ENCODE results near the gene ADGRA3. TPM values are rescaled to one million over a fixed set of nuclear protein-coding genes. Genes with fewer than 3 reads are reported as not detected.
"Not testable (repeated sequence)": the region's sequence is repeated elsewhere in the genome, so short reads cannot be mapped to it uniquely, and the experiment has no call there.

ADGRA3 gene
- polyA plus RNA-seq, 4 donors = 10.8 to 52.3 (median 11.9) TPM

DNA sequence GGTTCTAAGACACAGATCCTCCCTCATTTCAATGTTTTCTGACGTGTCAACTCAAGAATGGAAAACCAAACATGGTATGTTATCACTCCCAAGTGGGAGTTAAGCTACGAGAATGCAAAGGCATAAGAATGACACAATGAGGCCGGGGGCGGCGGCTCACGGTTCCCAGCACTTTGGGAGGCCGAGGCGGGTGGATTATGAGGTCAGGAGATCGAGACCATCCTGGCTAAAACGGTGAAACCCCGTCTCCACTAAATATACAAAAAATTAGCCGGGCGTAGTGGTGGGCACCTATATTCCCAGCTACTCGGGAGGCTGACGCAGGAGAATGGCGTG, 40.6 kb downstream of the ADGRA3 start:
- H3K9me3 ChIP-seq (ENCODE audit: control insufficient read depth in 2 of 2, insufficient read depth in 1 of 2, low read depth in 1 of 2, low read length in 1 of 2); H3K27me3 ChIP-seq (ENCODE audit: control insufficient read depth in 3 of 3, insufficient read depth in 3 of 3, low read length in 3 of 3); DNase-seq; H3K4me3 ChIP-seq (ENCODE audit: low read depth in 1 of 3, low read length in 3 of 3); FAIRE-seq; H3K27ac ChIP-seq (ENCODE audit: low read depth in 1 of 3, low read length in 2 of 3); H3K4me1 ChIP-seq (ENCODE audit: control insufficient read depth in 3 of 3, insufficient read depth in 2 of 3, low read depth in 1 of 3, low read length in 2 of 3): not testable (repeated sequence)
- peaks cover 0 to 10% (median 0%) of the 10 kb centered on the region in 3 donors for H3K36me3 ChIP-seq (ENCODE audit: control insufficient read depth in 3 of 3, insufficient read depth in 2 of 3, low read depth in 1 of 3, low read length in 3 of 3)
- WGBS, 3 donors = 92 to 96% (median 94%) methylated on average over 16 of the region's 16 CpGs

GRCh38 chr4:22474636-22475310, 41.1 kb downstream of the ADGRA3 start:
- Histone ChIP-seq H3K9me3 (ENCODE audit: control insufficient read depth in 2 of 2, insufficient read depth in 1 of 2, low read depth in 1 of 2, low read length in 1 of 2) (peaks cover 0 to 3% of the 10 kb centered on the region in 2 donors), H3K27ac (ENCODE audit: low read depth in 1 of 3, low read length in 2 of 3) (no peak overlapping the region), H3K36me3 (ENCODE audit: control insufficient read depth in 3 of 3, insufficient read depth in 2 of 3, low read depth in 1 of 3, low read length in 3 of 3) (peaks cover 0 to 10% (median 0%) of the 10 kb centered on the region in 3 donors), H3K27me3 (ENCODE audit: control insufficient read depth in 3 of 3, insufficient read depth in 3 of 3, low read length in 3 of 3) (no peaks in the 10 kb centered on the region), H3K4me1 (ENCODE audit: control insufficient read depth in 3 of 3, insufficient read depth in 2 of 3, low read depth in 1 of 3, low read length in 2 of 3) (peaks cover 0 to 2% (median 0%) of the 10 kb centered on the region in 3 donors), H3K4me3 (ENCODE audit: low read depth in 1 of 3, low read length in 3 of 3) (no peak overlapping the region)
- DNase-seq (no peak), FAIRE-seq (no peak)
- 71 to 75% (median 75%) methylated on average over 5 of the region's 5 CpGs for WGBS, 3 donors

DNA sequence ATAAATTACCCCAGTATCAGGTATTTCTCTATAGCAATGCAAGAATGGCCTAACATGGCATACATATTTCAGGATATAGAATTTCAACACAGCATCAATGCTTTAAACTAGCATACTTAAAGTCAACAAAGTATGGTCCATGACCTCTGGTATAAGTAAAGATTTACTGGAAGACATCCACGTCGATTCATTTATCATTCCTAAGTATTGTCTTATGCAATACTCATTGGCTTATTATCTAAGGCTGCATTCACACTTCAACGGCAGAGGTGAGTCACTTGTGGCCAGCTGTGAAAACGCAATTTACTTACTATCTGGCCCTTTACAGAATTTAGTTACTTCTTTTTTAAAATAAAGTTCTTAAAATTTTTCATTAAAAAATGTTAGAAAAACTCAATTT, 42.6 kb downstream of the ADGRA3 start:
- Histone ChIP-seq H3K27ac (ENCODE audit: low read depth in 1 of 3, low read length in 2 of 3) (peak overlapping the region in 1 of 3 donors; percentile 24), H3K4me3 (ENCODE audit: low read depth in 1 of 3, low read length in 3 of 3) (no peak overlapping the region), H3K27me3 (ENCODE audit: control insufficient read depth in 3 of 3, insufficient read depth in 3 of 3, low read length in 3 of 3) (no peaks in the 10 kb centered on the region), H3K36me3 (ENCODE audit: control insufficient read depth in 3 of 3, insufficient read depth in 2 of 3, low read depth in 1 of 3, low read length in 3 of 3) (peaks cover 0 to 10% (median 0%) of the 10 kb centered on the region in 3 donors), H3K9me3 (ENCODE audit: control insufficient read depth in 2 of 2, insufficient read depth in 1 of 2, low read depth in 1 of 2, low read length in 1 of 2) (peaks cover 0 to 3% of the 10 kb centered on the region in 2 donors), H3K4me1 (ENCODE audit: control insufficient read depth in 3 of 3, insufficient read depth in 2 of 3, low read depth in 1 of 3, low read length in 2 of 3) (peaks cover 0 to 2% (median 0%) of the 10 kb centered on the region in 3 donors)
- 48 to 68% (median 49%) methylated on average over 4 of the region's 4 CpGs for WGBS, 3 donors
- peak; percentile 16 to 57 for DNase-seq
- FAIRE-seq = no peak

DNA sequence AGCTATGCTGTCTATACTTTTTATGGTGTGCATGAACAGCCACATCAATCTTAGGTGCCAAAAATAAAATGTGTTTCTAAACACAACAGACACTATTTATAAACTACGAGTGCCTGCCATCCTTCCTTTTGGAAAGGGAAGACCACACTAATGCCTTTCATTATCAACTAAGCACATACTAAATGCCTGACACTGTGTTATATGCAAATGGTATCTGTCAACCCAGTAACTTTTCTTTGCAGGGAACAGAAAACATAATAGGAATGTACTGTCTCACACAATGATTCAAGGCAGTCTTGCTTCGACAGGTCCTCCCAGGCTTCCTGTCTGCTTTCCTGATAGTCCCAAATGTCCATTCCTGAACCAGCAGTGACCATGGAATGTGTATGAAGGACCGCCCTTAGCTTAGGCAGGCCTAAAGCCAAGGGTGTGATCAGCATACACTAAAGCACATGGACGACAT, 43.8 kb downstream of the ADGRA3 start:
- Histone ChIP-seq H3K36me3 (ENCODE audit: control insufficient read depth in 3 of 3, insufficient read depth in 2 of 3, low read depth in 1 of 3, low read length in 3 of 3) (peaks cover 0 to 10% (median 0%) of the 10 kb centered on the region in 3 donors), H3K4me3 (ENCODE audit: low read depth in 1 of 3, low read length in 3 of 3) (no peak overlapping the region), H3K4me1 (ENCODE audit: control insufficient read depth in 3 of 3, insufficient read depth in 2 of 3, low read depth in 1 of 3, low read length in 2 of 3) (peaks cover 0 to 2% (median 0%) of the 10 kb centered on the region in 3 donors), H3K27me3 (ENCODE audit: control insufficient read depth in 3 of 3, insufficient read depth in 3 of 3, low read length in 3 of 3) (no peaks in the 10 kb centered on the region), H3K9me3 (ENCODE audit: control insufficient read depth in 2 of 2, insufficient read depth in 1 of 2, low read depth in 1 of 2, low read length in 1 of 2) (peaks cover 0 to 3% of the 10 kb centered on the region in 2 donors), H3K27ac (ENCODE audit: low read depth in 1 of 3, low read length in 2 of 3) (no peak overlapping the region)
- DNase-seq (no peak), FAIRE-seq (no peak)
- WGBS, 3 donors = 78 to 90% (median 86%) methylated on average over 4 of the region's 4 CpGs

DNA sequence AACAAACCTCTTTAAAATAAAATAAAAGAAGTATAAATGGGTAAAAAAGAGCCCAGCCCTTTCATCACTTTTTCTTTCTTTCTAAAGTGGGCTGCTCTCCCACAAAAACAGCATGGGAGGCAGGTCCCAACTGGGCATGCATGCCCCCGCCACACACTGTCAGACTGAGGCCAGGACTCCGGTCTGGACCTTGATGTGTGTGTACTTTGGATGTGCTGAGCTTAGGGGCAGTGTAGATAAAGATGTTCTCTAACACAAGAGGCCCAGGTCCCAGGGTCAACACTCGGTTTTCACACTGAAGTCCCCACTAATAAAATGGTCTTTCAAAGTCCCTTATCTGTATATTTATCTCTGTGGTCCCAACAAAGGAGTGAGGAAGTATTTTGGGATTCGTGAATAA, 44.4 kb downstream of the ADGRA3 start:
- peaks cover 0 to 2% (median 0%) of the 10 kb centered on the region in 3 donors for H3K4me1 ChIP-seq (ENCODE audit: control insufficient read depth in 3 of 3, insufficient read depth in 2 of 3, low read depth in 1 of 3, low read length in 2 of 3)
- no peak overlapping the region for H3K4me3 ChIP-seq (ENCODE audit: low read depth in 1 of 3, low read length in 3 of 3)
- no peak overlapping the region for H3K27ac ChIP-seq (ENCODE audit: low read depth in 1 of 3, low read length in 2 of 3)
- peaks cover 0 to 3% of the 10 kb centered on the region in 2 donors for H3K9me3 ChIP-seq (ENCODE audit: control insufficient read depth in 2 of 2, insufficient read depth in 1 of 2, low read depth in 1 of 2, low read length in 1 of 2)
- H3K36me3 ChIP-seq (ENCODE audit: control insufficient read depth in 3 of 3, insufficient read depth in 2 of 3, low read depth in 1 of 3, low read length in 3 of 3) = peaks cover 0 to 13% (median 0%) of the 10 kb centered on the region in 3 donors
- no peaks in the 10 kb centered on the region for H3K27me3 ChIP-seq (ENCODE audit: control insufficient read depth in 3 of 3, insufficient read depth in 3 of 3, low read length in 3 of 3)
- WGBS, 3 donors = 77 to 84% (median 82%) methylated on average over 4 of the region's 4 CpGs
- FAIRE-seq (no peak), DNase-seq (no peak)

GRCh38 chr4:22466581-22466980, 49.3 kb downstream of the ADGRA3 start:
- no peaks in the 10 kb centered on the region for H3K4me1 ChIP-seq (ENCODE audit: control insufficient read depth in 3 of 3, insufficient read depth in 2 of 3, low read depth in 1 of 3, low read length in 2 of 3)
- FAIRE-seq = no peak
- no peaks in the 10 kb centered on the region for H3K27me3 ChIP-seq (ENCODE audit: control insufficient read depth in 3 of 3, insufficient read depth in 3 of 3, low read length in 3 of 3)
- WGBS, 3 donors = 89 to 93% (median 91%) methylated on average over 10 of the region's 10 CpGs
- H3K9me3 ChIP-seq (ENCODE audit: control insufficient read depth in 2 of 2, insufficient read depth in 1 of 2, low read depth in 1 of 2, low read length in 1 of 2) = no peaks in the 10 kb centered on the region
- no peak overlapping the region for H3K4me3 ChIP-seq (ENCODE audit: low read depth in 1 of 3, low read length in 3 of 3)
- no peak overlapping the region for H3K27ac ChIP-seq (ENCODE audit: low read depth in 1 of 3, low read length in 2 of 3)
- peaks cover 0 to 27% (median 0%) of the 10 kb centered on the region in 3 donors for H3K36me3 ChIP-seq (ENCODE audit: control insufficient read depth in 3 of 3, insufficient read depth in 2 of 3, low read depth in 1 of 3, low read length in 3 of 3)
- DNase-seq = no peak

DNA sequence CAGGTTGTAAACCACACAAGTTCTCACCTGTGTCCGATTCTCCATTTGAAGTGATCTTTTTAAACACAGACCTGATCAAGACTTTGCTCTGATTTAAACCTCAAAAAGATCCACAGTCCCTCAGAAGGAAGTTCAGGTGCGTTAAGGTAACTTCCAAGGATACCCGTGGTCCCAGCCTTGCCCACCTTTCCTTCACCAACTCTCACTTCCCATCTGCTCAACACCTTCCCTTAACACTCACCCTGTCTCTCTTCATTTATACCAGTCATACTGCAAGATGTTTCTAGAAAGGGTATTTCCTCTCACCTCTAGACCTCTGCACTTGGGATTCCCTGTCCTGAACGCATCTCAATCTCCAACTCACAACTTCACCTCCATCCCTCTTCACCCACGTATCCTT, 49.9 kb downstream of the ADGRA3 start:
- H3K4me1 ChIP-seq (ENCODE audit: control insufficient read depth in 3 of 3, insufficient read depth in 2 of 3, low read depth in 1 of 3, low read length in 2 of 3) = no peaks in the 10 kb centered on the region
- no peaks in the 10 kb centered on the region for H3K9me3 ChIP-seq (ENCODE audit: control insufficient read depth in 2 of 2, insufficient read depth in 1 of 2, low read depth in 1 of 2, low read length in 1 of 2)
- no peaks in the 10 kb centered on the region for H3K27me3 ChIP-seq (ENCODE audit: control insufficient read depth in 3 of 3, insufficient read depth in 3 of 3, low read length in 3 of 3)
- DNase-seq (no peak), FAIRE-seq (no peak)
- H3K27ac ChIP-seq (ENCODE audit: low read depth in 1 of 3, low read length in 2 of 3) = no peak overlapping the region
- 90 to 96% (median 92%) methylated on average over 5 of the region's 5 CpGs for WGBS, 3 donors
- peaks cover 0 to 26% (median 0%) of the 10 kb centered on the region in 3 donors for H3K36me3 ChIP-seq (ENCODE audit: control insufficient read depth in 3 of 3, insufficient read depth in 2 of 3, low read depth in 1 of 3, low read length in 3 of 3)
- no peak overlapping the region for H3K4me3 ChIP-seq (ENCODE audit: low read depth in 1 of 3, low read length in 3 of 3)

DNA sequence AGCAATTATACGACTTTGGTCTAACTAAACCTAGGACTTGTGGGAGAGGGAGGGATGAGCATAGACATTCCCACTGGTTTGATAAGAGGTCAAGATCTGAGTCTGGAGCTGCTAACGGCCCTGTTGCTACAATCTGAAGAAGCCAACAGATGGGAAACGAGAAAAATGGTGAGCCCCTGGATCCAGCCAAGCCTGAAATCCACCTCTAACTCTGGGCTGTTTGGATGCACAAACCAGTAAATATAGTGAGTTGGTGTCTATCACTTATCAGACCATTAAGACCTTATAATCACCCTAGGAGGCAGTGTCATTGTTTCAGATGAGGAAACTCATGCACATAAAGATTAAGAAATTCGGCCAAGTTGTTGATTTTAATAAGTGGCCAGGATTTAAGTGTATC, 50.5 kb downstream of the ADGRA3 start:
- FAIRE-seq = no peak
- H3K4me1 ChIP-seq (ENCODE audit: control insufficient read depth in 3 of 3, insufficient read depth in 2 of 3, low read depth in 1 of 3, low read length in 2 of 3) = peaks cover 0 to 6% (median 0%) of the 10 kb centered on the region in 3 donors
- WGBS, 3 donors = 83 to 95% (median 91%) methylated on average over 4 of the region's 4 CpGs
- no peak overlapping the region for H3K27ac ChIP-seq (ENCODE audit: low read depth in 1 of 3, low read length in 2 of 3)
- peaks cover 0 to 22% (median 0%) of the 10 kb centered on the region in 3 donors for H3K36me3 ChIP-seq (ENCODE audit: control insufficient read depth in 3 of 3, insufficient read depth in 2 of 3, low read depth in 1 of 3, low read length in 3 of 3)
- no peaks in the 10 kb centered on the region for H3K27me3 ChIP-seq (ENCODE audit: control insufficient read depth in 3 of 3, insufficient read depth in 3 of 3, low read length in 3 of 3)
- H3K4me3 ChIP-seq (ENCODE audit: low read depth in 1 of 3, low read length in 3 of 3) = no peak overlapping the region
- no peak for DNase-seq
- H3K9me3 ChIP-seq (ENCODE audit: control insufficient read depth in 2 of 2, insufficient read depth in 1 of 2, low read depth in 1 of 2, low read length in 1 of 2) = no peaks in the 10 kb centered on the region

All from small intestine (tissue), 7 donors.